ENCODE results near the gene FREM1. TPM values are rescaled to one million over a fixed set of nuclear protein-coding genes. Genes with fewer than 3 reads are reported as not detected.

The FREM1 gene
- total RNA-seq, 4 donors from 2014 or later = 0.10 to 3.3 (median 1.00) TPM

DNA sequence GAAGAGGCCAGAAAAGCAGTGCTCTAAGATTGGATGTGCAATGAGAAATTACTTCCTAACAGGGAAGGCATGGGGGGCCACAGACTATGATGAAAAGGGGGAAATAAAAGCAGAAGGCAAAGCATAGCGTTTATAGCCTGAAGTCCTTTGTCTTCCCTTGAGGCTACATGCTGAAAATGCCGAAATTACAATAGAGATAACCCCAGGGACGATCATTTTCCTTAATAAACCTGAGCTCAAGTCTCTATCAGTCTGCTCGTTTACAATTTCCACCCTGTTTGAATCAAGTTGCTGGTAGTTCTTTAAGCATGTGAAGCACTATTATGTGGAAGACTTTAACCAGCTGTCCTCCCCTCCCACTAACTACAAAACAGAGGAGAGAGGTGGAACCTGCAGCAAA is 60.4 kb downstream of the FREM1 start:
- Histone ChIP-seq H3K9me3 (no peaks in the 10 kb centered on the region), H3K4me1 (no peaks in the 10 kb centered on the region), H3K36me3 (no peaks in the 10 kb centered on the region), H3K27me3 (no peaks in the 10 kb centered on the region), H3K27ac (no peak overlapping the region), H3K4me3 (no peak overlapping the region)
- intact Hi-C loops (cut with DNase I; ENCODE audit: low total_unique reads) (no loop called here), in situ Hi-C loops (cut with MboI; ENCODE audit: low sequenced_read_pairs in 4 of 4) (loop anchor here in 1 of 4 donors (25.0 kb wide), 1 partner anchor 287 kb away; no protein-coding TSS in a partner anchor)
- DNase-seq (no peak), ATAC-seq (no peak)
- TF ChIP-seq, protein P1, sequence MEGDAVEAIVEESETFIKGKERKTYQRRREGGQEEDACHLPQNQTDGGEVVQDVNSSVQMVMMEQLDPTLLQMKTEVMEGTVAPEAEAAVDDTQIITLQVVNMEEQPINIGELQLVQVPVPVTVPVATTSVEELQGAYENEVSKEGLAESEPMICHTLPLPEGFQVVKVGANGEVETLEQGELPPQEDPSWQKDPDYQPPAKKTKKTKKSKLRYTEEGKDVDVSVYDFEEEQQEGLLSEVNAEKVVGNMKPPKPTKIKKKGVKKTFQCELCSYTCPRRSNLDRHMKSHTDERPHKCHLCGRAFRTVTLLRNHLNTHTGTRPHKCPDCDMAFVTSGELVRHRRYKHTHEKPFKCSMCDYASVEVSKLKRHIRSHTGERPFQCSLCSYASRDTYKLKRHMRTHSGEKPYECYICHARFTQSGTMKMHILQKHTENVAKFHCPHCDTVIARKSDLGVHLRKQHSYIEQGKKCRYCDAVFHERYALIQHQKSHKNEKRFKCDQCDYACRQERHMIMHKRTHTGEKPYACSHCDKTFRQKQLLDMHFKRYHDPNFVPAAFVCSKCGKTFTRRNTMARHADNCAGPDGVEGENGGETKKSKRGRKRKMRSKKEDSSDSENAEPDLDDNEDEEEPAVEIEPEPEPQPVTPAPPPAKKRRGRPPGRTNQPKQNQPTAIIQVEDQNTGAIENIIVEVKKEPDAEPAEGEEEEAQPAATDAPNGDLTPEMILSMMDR (IDR thresholded peaks at IDR 0.05 in 4 of 5, conservative IDR thresholded peaks at IDR 0.05 in 1 of 5) = no peak
- no peak for TF ChIP-seq POLR2A (IDR thresholded peaks at IDR 0.05)

GRCh38 chr9:14849296-14849695 is 60.9 kb downstream of the FREM1 start:
- intact Hi-C loops (cut with DNase I; ENCODE audit: low total_unique reads) = no loop called here

GRCh38 chr9:14846871-14847311 is 63.3 kb downstream of the FREM1 start:
- no peak for ATAC-seq
- H3K36me3 ChIP-seq = no peaks in the 10 kb centered on the region
- no peaks in the 10 kb centered on the region for H3K4me1 ChIP-seq
- H3K27ac ChIP-seq = no peak overlapping the region
- TF ChIP-seq, protein P1 (IDR thresholded peaks at IDR 0.05 in 4 of 5, conservative IDR thresholded peaks at IDR 0.05 in 1 of 5) = peak; percentile 15 to 56 (median 35)
- no peak for TF ChIP-seq POLR2A (IDR thresholded peaks at IDR 0.05)
- intact Hi-C loops (cut with DNase I; ENCODE audit: low total_unique reads) = no loop called here
- peak in 1 of 2 donors; percentile 17 for DNase-seq
- no peaks in the 10 kb centered on the region for H3K27me3 ChIP-seq
- H3K4me3 ChIP-seq = no peak overlapping the region
- no peaks in the 10 kb centered on the region for H3K9me3 ChIP-seq
- in situ Hi-C loops (cut with MboI; ENCODE audit: low sequenced_read_pairs in 4 of 4) = no loop called here

More at GRCh38 chr9:14849296-14849695, 60.9 kb downstream of the FREM1 start:
- no peaks in the 10 kb centered on the region for H3K9me3 ChIP-seq
- no peaks in the 10 kb centered on the region for H3K4me1 ChIP-seq
- ATAC-seq (no peak), DNase-seq (no peak)
- in situ Hi-C loops (cut with MboI; ENCODE audit: low sequenced_read_pairs in 4 of 4) = no loop called here
- TF ChIP-seq, protein P1 (IDR thresholded peaks at IDR 0.05 in 4 of 5, conservative IDR thresholded peaks at IDR 0.05 in 1 of 5) = no peak
- no peak for TF ChIP-seq POLR2A (IDR thresholded peaks at IDR 0.05)
- no peak overlapping the region for H3K4me3 ChIP-seq
- no peak overlapping the region for H3K27ac ChIP-seq
- no peaks in the 10 kb centered on the region for H3K27me3 ChIP-seq
- H3K36me3 ChIP-seq = no peaks in the 10 kb centered on the region

DNA sequence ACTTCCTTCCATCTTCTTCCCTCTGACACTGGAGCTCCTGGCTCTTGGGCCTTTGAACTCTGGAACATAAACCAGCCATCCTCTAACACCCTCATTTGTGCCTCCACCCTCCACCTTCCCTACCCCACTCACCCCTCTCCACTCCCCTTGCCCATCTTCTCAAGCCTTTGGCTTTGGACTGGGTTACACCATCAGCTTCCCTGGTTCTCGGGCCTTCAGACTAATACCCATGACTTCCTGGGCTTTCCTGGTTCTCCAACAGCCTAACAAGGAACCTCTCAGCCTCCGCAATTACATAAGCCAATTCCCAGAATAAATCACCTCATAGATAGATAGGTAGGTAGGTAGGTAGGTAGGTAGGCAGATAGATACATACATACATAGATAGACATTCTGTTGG is 67.1 kb downstream of the FREM1 start:
- DNase-seq (no peak), ATAC-seq (no peak)
- no peaks in the 10 kb centered on the region for H3K27me3 ChIP-seq
- H3K9me3 ChIP-seq = no peaks in the 10 kb centered on the region
- in situ Hi-C loops (cut with MboI; ENCODE audit: low sequenced_read_pairs in 4 of 4) = no loop called here
- H3K4me3 ChIP-seq = no peak overlapping the region
- no peaks in the 10 kb centered on the region for H3K36me3 ChIP-seq
- H3K27ac ChIP-seq = no peak overlapping the region
- TF ChIP-seq, protein P1 (IDR thresholded peaks at IDR 0.05 in 4 of 5, conservative IDR thresholded peaks at IDR 0.05 in 1 of 5) = no peak
- TF ChIP-seq POLR2A (IDR thresholded peaks at IDR 0.05) = no peak
- intact Hi-C loops (cut with DNase I; ENCODE audit: low total_unique reads) = no loop called here
- no peaks in the 10 kb centered on the region for H3K4me1 ChIP-seq

DNA sequence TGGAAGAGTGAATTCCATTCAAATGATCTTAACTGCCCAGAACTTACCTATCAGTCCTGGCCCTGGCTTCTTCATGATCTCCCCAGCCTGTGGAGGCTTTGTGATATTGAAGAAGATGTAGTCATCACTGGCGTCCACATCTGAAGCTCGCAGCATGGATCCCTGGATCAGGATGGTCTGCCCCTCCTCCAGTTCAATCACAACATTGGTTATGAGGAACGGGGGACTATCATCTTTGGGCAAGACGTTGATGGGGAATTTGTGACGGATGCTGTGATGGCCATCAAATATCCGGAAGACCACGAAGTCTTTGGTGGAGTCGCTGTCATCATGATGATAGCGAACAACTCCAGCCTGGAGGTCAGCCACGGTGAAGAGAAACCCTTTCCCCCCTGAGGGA is 68.0 kb downstream of the FREM1 start:
- ATAC-seq = no peak
- Histone ChIP-seq H3K36me3 (no peaks in the 10 kb centered on the region), H3K27ac (no peak overlapping the region), H3K27me3 (no peaks in the 10 kb centered on the region), H3K9me3 (no peaks in the 10 kb centered on the region), H3K4me3 (no peak overlapping the region), H3K4me1 (no peaks in the 10 kb centered on the region)
- in situ Hi-C loops (cut with MboI; ENCODE audit: low sequenced_read_pairs in 4 of 4) (no loop called here), intact Hi-C loops (cut with DNase I; ENCODE audit: low total_unique reads) (no loop called here)
- no peak for TF ChIP-seq POLR2A (IDR thresholded peaks at IDR 0.05)
- TF ChIP-seq, protein P1 (IDR thresholded peaks at IDR 0.05 in 4 of 5, conservative IDR thresholded peaks at IDR 0.05 in 1 of 5) = no peak
- DNase-seq = no peak
